Natural killer cell (primary cell): ENCODE results near the gene ZMYM1. TPM values are rescaled to one million over a fixed set of nuclear protein-coding genes. Genes with fewer than 3 reads are reported as not detected.

Experiments
- ATAC-seq, 3 donors: fragments of 150-1000 bp in 2 of 3; fragments of 200-7000 bp in 1 of 3; cut with Tn5 transposase; 1 replicate in 1 of 3; 2 replicates in 2 of 3; pipeline ENCODE4 v1.10.0; 2021; ENCODE audit warnings: mild to moderate bottlenecking in 2 of 3, moderate library complexity in 2 of 3
- DNase-seq, 2 donors: peaks; one replicate each; pipeline versions ENCODE4 v3.0.0 to v3.0.0-alpha.2; 2013 to 2021; ENCODE audit warnings: mixed read lengths in 1 of 2
- H3K27ac ChIP-seq: one replicate; pipeline ENCODE4 v1.5.1; 2013; ENCODE audit warnings: mild to moderate bottlenecking, low read length
- H3K27me3 ChIP-seq: one replicate; pipeline ENCODE4 v1.6.1; 2013; ENCODE audit warnings: low read length; ENCODE audit not compliant: control insufficient read depth, insufficient read depth
- H3K36me3 ChIP-seq: one replicate; pipeline ENCODE4 v1.6.1; 2013; ENCODE audit warnings: low read length; ENCODE audit not compliant: control insufficient read depth, insufficient read depth
- H3K4me1 ChIP-seq: one replicate; pipeline ENCODE4 v1.6.1; 2013; ENCODE audit warnings: low read length; ENCODE audit not compliant: control insufficient read depth, insufficient read depth
- H3K4me3 ChIP-seq: one replicate; pipeline ENCODE4 v1.5.1; 2013; ENCODE audit warnings: low read length
- H3K9me3 ChIP-seq: one replicate; pipeline ENCODE4 v1.6.1; 2013; ENCODE audit warnings: low read length; ENCODE audit not compliant: control insufficient read depth, insufficient read depth
- H3K27ac Mint-ChIP-seq, 2 donors: one replicate each; pipeline ENCODE4 v1.8.0; 2022; ENCODE audit warnings: mild to moderate bottlenecking in 2 of 2, mixed read lengths in 2 of 2, moderate library complexity in 1 of 2
- H3K27me3 Mint-ChIP-seq, 2 donors: one replicate each; pipeline ENCODE4 v1.8.0; 2022; ENCODE audit warnings: low read depth in 2 of 2, mixed read lengths in 2 of 2
- H3K36me3 Mint-ChIP-seq: one replicate; pipeline ENCODE4 v1.8.0; 2022; ENCODE audit warnings: mixed read lengths
- H3K4me1 Mint-ChIP-seq, 2 donors: one replicate each; pipeline ENCODE4 v1.8.0; 2022; ENCODE audit warnings: mixed read lengths in 2 of 2
- H3K4me3 Mint-ChIP-seq: one replicate; pipeline ENCODE4 v1.8.0; 2022; ENCODE audit warnings: mild to moderate bottlenecking, moderate library complexity, mixed read lengths
- H3K9me3 Mint-ChIP-seq, 2 donors: one replicate each; pipeline ENCODE4 v1.8.0; 2022; ENCODE audit warnings: mixed read lengths in 2 of 2
- CTCF ChIP-seq: fragments of 200-600 bp; IDR thresholded peaks from one replicate; pipeline ENCODE4 v1.8.0; 2022; ENCODE audit warnings: antibody characterized with exemption
- WGBS: methylation state at CpG from one replicate; pipeline ENCODE4 v1.1.7; 2013; ENCODE audit warnings: missing lambda C conversion rate; ENCODE audit not compliant: insufficient coverage; 5-methylcytosine and 5-hydroxymethylcytosine counted together
- intact Hi-C: fragments of 100-400 bp; cut with micrococcal nuclease; formaldehyde crosslinking; loops from one replicate; pipeline ENCODE4 v1.14.2; 2022
- total RNA-seq, 4 donors: library from RNA; stranded (reverse); fragments of 120-200 nt in 1 of 4; gene quantifications; one replicate each; pipeline versions ENCODE4 v1.2.3 to v1.2.4, GENCODE V29; 2013 to 2022

Gene ZMYM1
- total RNA-seq, 3 donors from 2014 or later (not counting 1 experiment from before 2014, with no cell fraction given): 15.0 to 19.1 (median 19.1) TPM

DNA sequence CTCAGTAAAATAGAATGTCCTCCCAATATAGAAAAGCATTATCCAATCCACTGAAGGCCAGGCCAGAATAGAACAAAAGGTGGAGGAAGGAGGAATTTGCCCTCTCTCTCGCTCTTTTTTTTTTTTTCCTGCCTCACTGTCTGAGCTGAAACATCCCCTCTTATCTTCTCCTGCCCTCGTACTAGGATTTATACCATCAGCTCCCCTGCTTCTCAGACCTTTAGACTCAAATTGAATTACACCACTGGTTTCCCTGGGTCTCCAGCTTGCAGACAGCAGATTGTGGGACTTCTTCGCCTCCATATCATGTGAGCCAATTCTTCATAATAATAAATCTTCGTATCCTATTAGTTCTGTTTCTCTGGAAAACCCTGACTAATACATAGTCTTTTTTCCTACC, 42.6 kb upstream of the ZMYM1 start:
- Mint-ChIP-seq H3K36me3 (no peaks in the 10 kb centered on the region), H3K4me3 (no peak overlapping the region), H3K4me1 (peaks cover 3 to 4% of the 10 kb centered on the region in 2 donors), H3K27ac (no peak overlapping the region), H3K9me3 (peaks cover 0 to 2% of the 10 kb centered on the region in 2 donors), H3K27me3 (peaks cover 0 to 12% of the 10 kb centered on the region in 2 donors)
- Histone ChIP-seq H3K9me3 (no peaks in the 10 kb centered on the region), H3K27ac (no peak overlapping the region), H3K36me3 (no peaks in the 10 kb centered on the region), H3K4me1 (peaks cover 4% of the 10 kb centered on the region), H3K4me3 (no peak overlapping the region), H3K27me3 (no peaks in the 10 kb centered on the region)
- WGBS: 96% methylated on average over 4 of the region's 4 CpGs
- no peak for DNase-seq
- no peak for TF ChIP-seq CTCF
- ATAC-seq: no peak
- intact Hi-C loops: no loop called here

DNA sequence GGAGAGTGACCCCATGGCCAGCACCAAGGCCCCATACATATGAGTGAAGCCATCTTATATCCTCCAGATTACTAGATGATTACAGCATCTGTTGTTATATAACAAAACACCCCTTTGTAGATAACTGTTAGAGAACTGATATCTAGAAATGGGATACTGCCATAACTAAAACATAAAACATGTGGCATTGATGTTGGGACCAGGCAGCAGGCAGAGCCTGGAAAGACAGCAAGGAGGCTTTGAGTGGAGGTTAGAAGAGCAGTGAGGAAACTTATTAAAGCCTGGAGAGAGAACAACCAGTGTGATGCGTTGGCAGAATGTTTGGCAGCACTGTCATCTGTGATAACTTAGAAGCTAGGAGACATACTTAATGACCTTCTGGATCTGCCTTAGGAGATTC, 42.0 kb upstream of the ZMYM1 start:
- WGBS: 95% methylated on average over 1 of the region's 1 CpG
- no peak for TF ChIP-seq CTCF
- H3K4me1 ChIP-seq: peaks cover under 1% of the 10 kb centered on the region
- H3K27me3 ChIP-seq: no peaks in the 10 kb centered on the region
- peaks cover 0 to 2% of the 10 kb centered on the region in 2 donors for H3K9me3 Mint-ChIP-seq
- no peak overlapping the region for H3K27ac Mint-ChIP-seq
- H3K9me3 ChIP-seq: no peaks in the 10 kb centered on the region
- no peaks in the 10 kb centered on the region for H3K36me3 ChIP-seq
- ATAC-seq (no peak), DNase-seq (no peak)
- H3K4me3 Mint-ChIP-seq: no peak overlapping the region
- H3K4me1 Mint-ChIP-seq: no peaks in the 10 kb centered on the region
- H3K36me3 Mint-ChIP-seq: no peaks in the 10 kb centered on the region
- intact Hi-C loops: no loop called here
- peaks cover 0 to 18% of the 10 kb centered on the region in 2 donors for H3K27me3 Mint-ChIP-seq
- H3K27ac ChIP-seq: no peak overlapping the region
- H3K4me3 ChIP-seq: no peak overlapping the region

GRCh38 chr1:35038723-35039122, 40.5 kb upstream of the ZMYM1 start:
- intact Hi-C loops: no loop called here
- TF ChIP-seq CTCF: no peak
- Mint-ChIP-seq H3K27ac (no peak overlapping the region), H3K27me3 (peaks cover 0 to 21% of the 10 kb centered on the region in 2 donors), H3K4me3 (no peak overlapping the region), H3K36me3 (no peaks in the 10 kb centered on the region), H3K9me3 (peaks cover 0 to 2% of the 10 kb centered on the region in 2 donors), H3K4me1 (no peaks in the 10 kb centered on the region)
- Histone ChIP-seq H3K27me3 (no peaks in the 10 kb centered on the region), H3K27ac (no peak overlapping the region), H3K4me3 (no peak overlapping the region), H3K4me1 (no peaks in the 10 kb centered on the region), H3K9me3 (no peaks in the 10 kb centered on the region), H3K36me3 (no peaks in the 10 kb centered on the region)
- no CpG with 5 or more reads among the region's 1 CpG for WGBS
- ATAC-seq (no peak), DNase-seq (no peak)

DNA sequence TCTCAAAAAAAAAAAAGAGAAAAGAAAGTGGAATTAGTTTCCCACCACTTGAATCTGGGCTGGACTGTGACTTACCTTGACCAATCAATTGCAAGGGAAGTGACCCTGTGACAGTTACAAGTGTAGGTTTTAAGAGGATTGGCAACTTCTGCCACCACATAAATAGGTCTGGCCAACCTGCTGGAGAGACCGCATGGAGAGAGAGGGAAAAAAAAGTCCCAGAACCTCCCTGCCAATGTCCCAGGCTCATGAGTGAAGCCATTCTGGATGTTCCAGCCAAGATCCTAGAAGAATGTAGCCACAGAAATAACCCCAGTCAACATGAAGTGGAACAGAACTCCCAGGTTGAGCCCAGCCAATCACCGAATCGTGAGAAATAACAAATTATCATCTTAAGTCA, 35.7 kb upstream of the ZMYM1 start:
- no peak overlapping the region for H3K27ac ChIP-seq
- no peaks in the 10 kb centered on the region for H3K36me3 ChIP-seq
- H3K4me3 ChIP-seq: no peak overlapping the region
- Mint-ChIP-seq H3K4me3 (no peak overlapping the region), H3K27ac (no peak overlapping the region), H3K36me3 (no peaks in the 10 kb centered on the region), H3K4me1 (no peaks in the 10 kb centered on the region), H3K27me3 (peaks cover 0 to 13% of the 10 kb centered on the region in 2 donors), H3K9me3 (no peaks in the 10 kb centered on the region)
- H3K9me3 ChIP-seq: no peaks in the 10 kb centered on the region
- H3K4me1 ChIP-seq: no peaks in the 10 kb centered on the region
- TF ChIP-seq CTCF: no peak
- no peak for DNase-seq
- WGBS: 90% methylated on average over 3 of the region's 3 CpGs
- intact Hi-C loops: no loop called here
- ATAC-seq: no peak
- no peaks in the 10 kb centered on the region for H3K27me3 ChIP-seq
